WI38 (cell line): Measurements from ENCODE around the gene RFPL4A.

ENCODE experiments used
- H3K4me3 ChIP-seq: 2 replicates; pipeline ENCODE4 v1.5.1; 2011; ENCODE audit warnings: low read depth, mild to moderate bottlenecking, control low read depth, low read length
- CTCF ChIP-seq: IDR thresholded peaks from 2 replicates; pipeline ENCODE4 v1.5.1; 2012; ENCODE audit warnings: low read depth, mild to moderate bottlenecking, control low read depth, low read length

Gene RFPL4A

GRCh38 chr19:55812449-55812848 lies 53.6 kb downstream of the RFPL4A start:
- H3K4me3 ChIP-seq: no peak overlapping the region
- no peak for TF ChIP-seq CTCF
